Measurements from ENCODE around the gene LSP1. TPM values are rescaled to one million over a fixed set of nuclear protein-coding genes. Genes with fewer than 3 reads are reported as not detected.

The LSP1 gene
- total and polyA plus RNA-seq, 2 donors (not counting 1 experiment from before 2014, with no cell fraction given): 0.19 to 1.8 TPM

GRCh38 chr11:1876361-1877063, 23.6 kb downstream of the LSP1 start:
- Histone ChIP-seq H3K36me3 (ENCODE audit: control insufficient read depth, insufficient read depth, low read length) (no peaks in the 10 kb centered on the region), H3K4me3 (replicated peaks in 1 of 4; ENCODE audit: control extremely low read depth in 1 of 4, insufficient read depth in 1 of 4, low read depth in 3 of 4, low read length in 4 of 4) (peak overlapping the region in 1 of 4 experiments; percentile 20), H4K20me1 (ENCODE audit: control insufficient read depth, extremely low read depth, insufficient read depth, low read length) (no peaks in the 10 kb centered on the region), H2AFZ (ENCODE audit: low read length) (no peak overlapping the region), H3K27ac (ENCODE audit: insufficient read depth, low read length) (no peak overlapping the region), H3K9me3 (ENCODE audit: control insufficient read depth, insufficient read depth, low read depth, low read length) (no peaks in the 10 kb centered on the region), H3K9ac (ENCODE audit: insufficient read depth, low read length) (no peak overlapping the region), H3K79me2 (ENCODE audit: control insufficient read depth, insufficient read depth, low read length) (no peaks in the 10 kb centered on the region), H3K4me1 (ENCODE audit: control insufficient read depth, extremely low read depth, insufficient read depth, low read length) (no peaks in the 10 kb centered on the region), H3K4me2 (ENCODE audit: extremely low read depth, insufficient read depth, low read length) (no peak overlapping the region), H3K27me3 (ENCODE audit: control insufficient read depth, insufficient read depth, low read length) (no peaks in the 10 kb centered on the region)
- peak; percentile 36 to 54 for TF ChIP-seq CTCF (conservative IDR thresholded peaks at IDR 0.05 in 1 of 2, IDR thresholded peaks at IDR 0.05 in 1 of 2; ENCODE audit: low read depth in 1 of 2, low read length in 2 of 2)
- TF ChIP-seq EZH2 (IDR thresholded peaks at IDR 0.05; ENCODE audit: low read length, missing control alignments): no peak
- DNase-seq (ENCODE audit: low read depth in 2 of 2): peak; percentile 21 to 91

GRCh38 chr11:1877211-1878136, 24.6 kb downstream of the LSP1 start:
- H3K79me2 ChIP-seq (ENCODE audit: control insufficient read depth, insufficient read depth, low read length): no peaks in the 10 kb centered on the region
- H3K4me2 ChIP-seq (ENCODE audit: extremely low read depth, insufficient read depth, low read length): no peak overlapping the region
- H3K9me3 ChIP-seq (ENCODE audit: control insufficient read depth, insufficient read depth, low read depth, low read length): no peaks in the 10 kb centered on the region
- H2AFZ ChIP-seq (ENCODE audit: low read length): no peak overlapping the region
- H3K4me1 ChIP-seq (ENCODE audit: control insufficient read depth, extremely low read depth, insufficient read depth, low read length): no peaks in the 10 kb centered on the region
- no peak overlapping the region for H3K27ac ChIP-seq (ENCODE audit: insufficient read depth, low read length)
- TF ChIP-seq CTCF (conservative IDR thresholded peaks at IDR 0.05 in 1 of 2, IDR thresholded peaks at IDR 0.05 in 1 of 2; ENCODE audit: low read depth in 1 of 2, low read length in 2 of 2) (no peak), EZH2 (IDR thresholded peaks at IDR 0.05; ENCODE audit: low read length, missing control alignments) (no peak)
- no peaks in the 10 kb centered on the region for H3K36me3 ChIP-seq (ENCODE audit: control insufficient read depth, insufficient read depth, low read length)
- no peaks in the 10 kb centered on the region for H4K20me1 ChIP-seq (ENCODE audit: control insufficient read depth, extremely low read depth, insufficient read depth, low read length)
- DNase-seq (ENCODE audit: low read depth in 2 of 2): peak; percentile 16 to 83
- no peak overlapping the region for H3K4me3 ChIP-seq (replicated peaks in 1 of 4; ENCODE audit: control extremely low read depth in 1 of 4, insufficient read depth in 1 of 4, low read depth in 3 of 4, low read length in 4 of 4)
- no peaks in the 10 kb centered on the region for H3K27me3 ChIP-seq (ENCODE audit: control insufficient read depth, insufficient read depth, low read length)
- H3K9ac ChIP-seq (ENCODE audit: insufficient read depth, low read length): no peak overlapping the region

Data from fibroblast of lung (primary cell).